ENCODE results near the gene RORC.

The RORC gene

GRCh38 chr1:151831605-151832004 is at the start of gene RORC:
TSS of gene RORC (minus strand) at chr1:151831802. CDS start at chr1:151831764, 38 bp downstream.
- no peak for DNase-seq

GRCh38 chr1:151875419-151876097 is 44.0 kb upstream of the RORC start:
- no peak for DNase-seq

- DNase-seq, result peak; percentile 17
Observed at GRCh38 chr1:151872776-151873175, 41.2 kb upstream of the RORC start.

DNA sequence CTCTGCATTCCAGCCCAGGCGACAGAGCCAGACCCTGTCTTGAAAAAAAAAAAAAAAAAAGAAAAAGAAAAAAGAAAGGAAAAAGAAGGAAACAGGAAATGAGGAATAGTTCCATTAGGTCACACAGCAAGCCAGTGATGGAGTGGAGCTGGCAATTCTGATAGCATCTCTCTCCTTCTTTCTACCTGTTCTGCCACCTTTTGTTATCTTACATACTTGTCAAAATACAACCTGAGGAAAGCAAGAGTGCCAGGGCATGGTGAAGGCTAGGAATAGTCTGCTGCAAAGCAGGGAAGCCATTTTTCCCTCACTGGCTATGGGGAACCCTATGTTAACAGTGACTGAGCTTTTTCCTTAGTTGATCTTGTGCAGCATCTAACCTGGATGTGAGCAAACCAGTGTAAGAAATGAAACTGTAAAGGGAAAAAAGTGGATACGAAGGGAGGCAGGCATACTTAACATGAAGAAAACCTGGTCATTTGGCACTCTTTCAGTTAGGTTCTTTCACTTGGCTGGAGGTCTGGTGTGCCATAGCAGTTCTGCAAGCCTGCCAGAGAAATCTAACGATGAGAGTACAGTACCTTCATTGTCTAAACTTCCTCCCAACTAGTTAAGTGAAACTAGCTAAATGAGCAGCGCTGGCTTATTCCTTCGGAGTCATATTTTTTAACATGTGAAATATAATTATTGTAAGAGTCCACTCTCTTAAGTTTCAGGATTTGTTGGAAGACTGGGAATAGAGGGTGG is 39.9 kb upstream of the RORC start:
- DNase-seq, result no peak

DNA sequence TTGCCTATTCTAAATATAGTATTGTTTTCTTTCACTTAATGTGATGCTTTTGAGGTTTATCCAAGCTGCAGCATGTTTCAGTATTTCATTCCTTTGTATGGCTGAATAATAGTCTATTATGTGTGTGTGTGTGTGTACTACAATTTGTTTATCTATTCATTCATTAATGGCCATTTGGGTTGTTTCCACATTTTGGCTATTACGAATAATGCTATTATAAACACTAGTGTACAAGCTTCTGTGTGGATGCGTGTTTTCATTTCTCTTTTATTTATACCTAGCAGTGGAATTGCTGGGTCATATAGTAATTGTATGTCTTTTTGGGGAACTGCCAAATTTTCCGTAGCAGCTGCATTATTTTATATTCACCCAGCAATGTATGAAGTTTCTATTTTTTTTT is 36.9 kb upstream of the RORC start:
- DNase-seq, result no peak

GRCh38 chr1:151867765-151868411 is 36.3 kb upstream of the RORC start:
- no peak for DNase-seq

GRCh38 chr1:151867321-151867720 is 35.7 kb upstream of the RORC start:
- no peak for DNase-seq

GRCh38 chr1:151864411-151864810 is 32.8 kb upstream of the RORC start:
- DNase-seq, result no peak

- peak; percentile 51 for DNase-seq
Observed at GRCh38 chr1:151862604-151863003, 31.0 kb upstream of the RORC start.

DNA sequence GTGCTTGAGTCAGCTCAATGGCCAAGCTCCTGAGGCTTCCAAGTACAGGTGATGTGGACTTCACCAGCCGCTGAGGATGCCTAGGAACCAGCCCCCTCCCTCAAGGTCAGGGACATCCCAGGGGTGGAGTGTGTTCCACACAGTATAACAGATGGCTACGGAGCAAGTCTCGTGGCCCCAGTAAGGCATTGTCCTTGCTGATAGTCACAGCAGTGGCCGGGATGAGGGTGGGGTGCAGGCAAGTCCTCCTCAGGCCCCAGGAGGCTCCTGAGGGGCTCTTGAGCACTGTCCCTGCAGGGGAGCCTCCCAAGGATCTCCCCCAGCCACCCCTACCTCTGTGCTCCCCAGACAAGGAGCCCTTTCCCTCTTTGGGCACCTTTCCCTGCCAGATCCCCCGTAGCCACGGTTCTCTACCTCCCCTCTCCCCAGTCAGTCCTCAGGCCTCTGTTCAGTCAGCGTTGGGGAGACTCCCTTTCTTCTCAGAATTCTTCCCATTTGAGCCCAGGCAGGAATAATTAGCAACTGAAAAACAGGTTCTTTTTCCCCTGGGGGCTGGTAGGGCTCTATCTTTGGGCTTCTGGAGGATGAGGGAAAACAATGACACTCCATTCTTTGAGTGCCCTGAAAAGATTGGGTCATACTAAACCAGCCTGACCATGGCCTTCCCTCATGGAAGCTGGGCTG is 29.0 kb upstream of the RORC start:
- DNase-seq, result no peak

- no peak for DNase-seq
Observed at GRCh38 chr1:151859891-151860293, 28.3 kb upstream of the RORC start.

GRCh38 chr1:151858886-151859665 is 27.5 kb upstream of the RORC start:
- no peak for DNase-seq

DNA sequence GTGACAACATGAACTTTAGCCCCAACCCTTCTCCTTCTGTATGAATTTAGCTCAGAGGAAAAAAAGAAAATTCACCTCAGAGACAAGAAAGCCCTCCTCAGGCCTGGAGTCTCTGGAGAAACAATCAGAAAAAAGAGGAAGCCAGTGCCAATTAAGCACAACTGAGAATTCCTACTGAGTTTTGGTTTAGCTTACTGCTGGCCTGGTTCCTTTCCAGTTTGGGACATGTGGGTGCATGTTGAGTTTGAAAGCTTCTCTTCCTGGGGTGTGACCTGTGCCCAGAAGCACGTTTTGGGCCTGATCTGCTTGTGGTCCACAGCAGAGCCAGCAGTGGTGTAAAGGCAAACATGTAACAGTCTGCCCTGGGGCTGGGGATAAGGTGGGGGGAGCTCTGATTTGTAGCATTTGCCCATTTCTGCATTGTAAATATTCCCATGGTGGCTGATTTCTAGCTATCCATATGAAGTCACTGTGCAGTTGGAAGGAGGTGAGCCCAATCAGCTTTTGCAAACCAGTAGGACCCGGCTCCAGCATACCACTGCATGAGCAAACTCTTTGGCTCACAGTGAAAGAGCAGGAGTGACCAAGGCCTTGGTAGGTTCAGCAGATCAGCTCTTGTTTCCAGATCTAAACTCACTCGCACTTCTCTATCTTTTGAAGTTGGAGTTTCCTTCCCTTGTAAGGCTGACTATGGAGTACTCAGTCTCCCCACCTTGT is 26.6 kb upstream of the RORC start:
- DNase-seq, result no peak

- peak; percentile 58 for DNase-seq
Observed at GRCh38 chr1:151855933-151856332, 24.3 kb upstream of the RORC start.

DNA sequence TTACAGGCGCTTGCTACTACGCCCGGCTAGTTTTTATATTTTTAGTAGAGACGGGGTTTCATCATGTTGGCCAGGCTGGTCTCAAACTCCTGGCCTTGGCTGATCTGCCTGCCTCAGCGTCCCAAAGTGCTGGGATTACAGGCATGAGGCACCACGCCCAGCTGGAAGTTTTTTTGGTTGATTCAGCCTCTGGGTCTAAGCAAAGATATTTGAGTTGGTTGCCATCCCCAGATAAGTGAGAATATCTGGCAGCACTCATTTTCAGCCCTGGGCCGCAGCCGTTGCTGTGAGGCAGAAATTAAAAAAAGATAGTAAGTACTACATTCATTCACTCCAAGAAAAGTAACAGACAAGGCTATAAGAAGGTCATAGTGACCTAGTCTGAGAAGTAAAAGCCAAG is 23.9 kb upstream of the RORC start:
- DNase-seq, result peak; percentile 75

DNA sequence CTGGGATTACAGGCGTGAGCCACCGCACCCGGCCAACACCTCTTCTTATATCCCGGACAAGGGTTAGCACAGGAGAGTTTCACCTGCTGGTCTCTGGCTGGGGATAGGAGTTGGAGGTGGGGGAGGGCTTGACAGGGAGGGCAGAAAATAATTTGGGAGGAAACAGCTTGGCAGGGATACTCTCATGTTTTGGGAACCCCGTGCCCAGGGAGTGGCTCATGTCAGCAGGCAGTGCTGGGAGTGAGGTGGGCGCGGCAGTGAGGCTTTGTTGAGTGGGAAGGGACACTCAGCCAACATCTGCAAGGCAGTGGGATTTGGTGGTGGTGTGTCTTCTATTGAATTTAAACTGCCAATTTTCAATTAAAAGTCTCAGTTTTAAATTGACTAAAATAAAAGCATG is 23.1 kb upstream of the RORC start:
- DNase-seq, result no peak

- peak; percentile 69 for DNase-seq
Observed at GRCh38 chr1:151853411-151853943, 21.9 kb upstream of the RORC start, which contains the start of gene THEM5. TSS of gene THEM5 (minus strand) at chr1:151853712. CDS start at chr1:151853565, 147 bp downstream.

- no peak for DNase-seq
Observed at GRCh38 chr1:151852733-151853132, 21.1 kb upstream of the RORC start.

- no peak for DNase-seq
Observed at GRCh38 chr1:151851886-151852285, 20.3 kb upstream of the RORC start.

- no peak for DNase-seq
Observed at GRCh38 chr1:151849871-151850270, 18.3 kb upstream of the RORC start.

GRCh38 chr1:151849126-151849525 is 17.5 kb upstream of the RORC start:
- no peak for DNase-seq

All from hematopoietic multipotent progenitor cell treated with erythropoietin and hydrocortisone succinate and interleukin-3 and kit ligand, for 6 days (in vitro differentiated cells).